A549 treated with AZD2906 at 1 μM for 4 hours (cell line): Measurements from ENCODE around the gene MYL7. TPM values are rescaled to one million over a fixed set of nuclear protein-coding genes. Genes with fewer than 3 reads are reported as not detected.

ENCODE experiments used
- total RNA-seq: library from RNA; stranded (reverse); fragments of 200-300 nt; extraction: Qiagen RNA extraction; gene quantifications from 5 replicates; pipeline ENCODE4 v1.2.3, GENCODE V29; 2022

The MYL7 gene, protein sequence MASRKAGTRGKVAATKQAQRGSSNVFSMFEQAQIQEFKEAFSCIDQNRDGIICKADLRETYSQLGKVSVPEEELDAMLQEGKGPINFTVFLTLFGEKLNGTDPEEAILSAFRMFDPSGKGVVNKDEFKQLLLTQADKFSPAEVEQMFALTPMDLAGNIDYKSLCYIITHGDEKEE
- total RNA-seq = not detected in 5 replicates

DNA sequence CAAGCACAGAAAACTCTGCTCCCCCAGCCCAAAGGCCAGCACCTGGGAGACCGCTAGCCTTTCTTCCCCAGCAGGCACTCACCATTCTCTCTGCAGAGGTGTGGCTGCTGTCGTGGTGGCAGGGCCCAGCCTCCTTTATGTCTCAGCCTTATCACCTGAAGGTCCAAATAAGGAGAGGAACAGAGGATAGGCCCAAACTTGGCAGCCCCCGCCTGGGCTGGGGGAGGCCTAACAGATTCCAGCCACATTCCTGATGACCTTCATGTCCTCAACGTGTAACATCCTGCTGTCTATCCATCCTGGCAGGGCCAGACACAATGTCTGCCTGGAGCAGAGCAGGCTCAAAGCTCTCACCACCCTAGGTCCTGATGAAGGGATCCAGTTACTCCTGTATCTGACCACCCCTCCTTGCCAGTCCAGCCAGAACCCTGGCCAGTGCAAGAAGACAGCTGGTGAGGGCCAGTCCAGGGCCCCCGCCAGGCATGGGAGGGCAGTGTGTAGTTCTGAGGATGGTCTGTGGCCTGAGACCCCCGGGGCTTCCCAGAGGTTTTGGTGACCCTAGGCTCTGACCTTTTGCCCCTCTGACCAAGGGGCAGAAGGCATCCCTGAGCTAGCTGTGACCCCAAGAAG, at the start of gene MYL7:
MYL7 (minus strand) TSS at position 112 of the 630 bp plus-strand sequence; CDS start at position 85, 27 bp downstream.

GRCh38 chr7:44189286-44189992, 48.3 kb upstream of the MYL7 start, which contains the start of gene GCK:
Gene GCK (minus strand): TSS chr7:44189439. CDS start chr7:44188953, 486 bp downstream.

GRCh38 chr7:44123190-44124003, 17.7 kb downstream of the MYL7 start, which contains the start of gene POLD2:
Gene POLD2 (minus strand): TSS chr7:44123548. CDS start chr7:44122053, 1,495 bp downstream.

GRCh38 chr7:44103923-44104859, 36.9 kb downstream of the MYL7 start, which contains the start of gene AEBP1:
Gene AEBP1 (plus strand): TSS chr7:44104345. CDS start chr7:44104666, 321 bp downstream.

Other genes with a start within 250 kb of the MYL7 start
- gene URGCP, start 234.7 kb downstream of the MYL7 start, total RNA-seq = 25.9 to 28.5 TPM (median 28.1 TPM) in 5 replicates
- gene UBE2D4, start 214.9 kb downstream of the MYL7 start, total RNA-seq = 7.9 to 11.5 TPM (median 9.6 TPM) in 5 replicates
- gene SPDYE1, start 143.4 kb downstream of the MYL7 start, total RNA-seq = not detected in 5 replicates
- 66.0 to 71.9 TPM (median 71.2 TPM) in 5 replicates for gene DBNL, start 96.6 kb downstream of the MYL7 start, total RNA-seq
- gene PGAM2, start 75.8 kb downstream of the MYL7 start, total RNA-seq = not detected in 5 replicates
- gene POLM, start 58.8 kb downstream of the MYL7 start, total RNA-seq = 6.4 to 7.3 TPM (median 7.0 TPM) in 5 replicates
- gene AEBP1, start 37.0 kb downstream of the MYL7 start, total RNA-seq = 0.06 TPM in 1 of 5 replicates, not detected in the others
- gene POLD2, start 17.8 kb downstream of the MYL7 start, total RNA-seq = 150 to 170 TPM (median 169 TPM) in 5 replicates
- gene GCK, start 48.1 kb upstream of the MYL7 start, total RNA-seq = 0.05 TPM in 1 of 5 replicates, not detected in the others
- 110 to 123 TPM (median 115 TPM) in 5 replicates for gene YKT6, start 59.6 kb upstream of the MYL7 start, total RNA-seq
- 0.17 to 0.49 TPM (median 0.24 TPM) in 5 replicates for gene CAMK2B, start 184.3 kb upstream of the MYL7 start, total RNA-seq